SK-N-SH treated with all-trans-retinoic acid at 6 μM for 48 hours (cell line): ENCODE data around the gene RBMS3.

ENCODE experiments used
- ATAC-seq: fragments of 200-7000 bp; cut with Tn5 transposase; 3 replicates; pipeline ENCODE4 v1.9.1; 2020; ENCODE audit warnings: mild to moderate bottlenecking, moderate library complexity
- ARNTL ChIP-seq: fragments of 450-650 bp; formaldehyde crosslinking; IDR thresholded peaks from 2 replicates; pipeline ENCODE4 v1.5.0; 2020; ENCODE audit warnings: low read depth, mild to moderate bottlenecking, moderate library complexity, borderline replicate concordance
- BACH2 ChIP-seq: fragments of 250-450 bp; sonication (Bioruptor Pico); IDR thresholded peaks from 2 replicates; pipeline ENCODE4 v1.9.0; 2021; ENCODE audit warnings: mild to moderate bottlenecking, borderline replicate concordance
- CSDC2 ChIP-seq: fragments of 250-450 bp; sonication (Bioruptor Pico); IDR thresholded peaks from 2 replicates; pipeline ENCODE4 v1.5.0; 2020; ENCODE audit warnings: mild to moderate bottlenecking, moderate library complexity
- ESRRG ChIP-seq: fragments of 250-450 bp; sonication (Bioruptor Pico); IDR thresholded peaks from 2 replicates; pipeline ENCODE4 v1.6.1; 2021; ENCODE audit warnings: mild to moderate bottlenecking
- GLIS3 ChIP-seq: fragments of 250-450 bp; sonication (Bioruptor Pico); IDR thresholded peaks from 2 replicates; pipeline ENCODE4 v1.5.0; 2020; ENCODE audit warnings: mild to moderate bottlenecking, moderate library complexity
- ISL1 ChIP-seq: fragments of 250-450 bp; sonication (Bioruptor Pico); IDR thresholded peaks from 2 replicates; pipeline ENCODE4 v2.1.2; 2022; ENCODE audit warnings: mild to moderate bottlenecking, moderate library complexity
- OSR1 ChIP-seq: fragments of 250-450 bp; sonication (Bioruptor Pico); IDR thresholded peaks from 2 replicates; pipeline ENCODE4 v1.8.0; 2022; ENCODE audit warnings: moderate library complexity, mild to moderate bottlenecking, inconsistent platforms
- PPARA ChIP-seq: fragments of 250-450 bp; sonication (Bioruptor Pico); IDR thresholded peaks from 2 replicates; pipeline ENCODE4 v1.5.0; 2020; ENCODE audit warnings: mild to moderate bottlenecking, borderline replicate concordance
- RARB ChIP-seq: fragments of 250-450 bp; sonication (Bioruptor Pico); IDR thresholded peaks from 2 replicates; pipeline ENCODE4 v1.8.0; 2021; ENCODE audit warnings: mild to moderate bottlenecking, moderate library complexity
- SNAI2 ChIP-seq: fragments of 250-450 bp; sonication (Bioruptor Pico); IDR thresholded peaks from 2 replicates; pipeline ENCODE4 v1.5.0; 2020; ENCODE audit warnings: mild to moderate bottlenecking, moderate library complexity
- TCF4 ChIP-seq: fragments of 250-450 bp; sonication (Bioruptor Pico); IDR thresholded peaks from 2 replicates; pipeline ENCODE4 v1.8.0; 2021; ENCODE audit warnings: mild to moderate bottlenecking, moderate library complexity, borderline replicate concordance
- TOX ChIP-seq: fragments of 250-450 bp; sonication (Bioruptor Pico); IDR thresholded peaks from 2 replicates; pipeline ENCODE4 v1.8.0; 2021; ENCODE audit warnings: mild to moderate bottlenecking, moderate library complexity, borderline replicate concordance
- ZC3H10 ChIP-seq: fragments of 250-450 bp; sonication (Bioruptor Pico); IDR thresholded peaks from 2 replicates; pipeline ENCODE4 v1.5.1; 2021; ENCODE audit warnings: mild to moderate bottlenecking, moderate library complexity
- ZFP3 ChIP-seq: fragments of 250-450 bp; sonication (Bioruptor Pico); IDR thresholded peaks from 2 replicates; pipeline ENCODE4 v1.5.0; 2020; ENCODE audit warnings: mild to moderate bottlenecking, moderate library complexity
- ZFP30 ChIP-seq: fragments of 450-650 bp; formaldehyde crosslinking; IDR thresholded peaks from 2 replicates; pipeline ENCODE4 v1.5.0; 2022; ENCODE audit warnings: mild to moderate bottlenecking, moderate library complexity
- ZNF565 ChIP-seq: fragments of 450-650 bp; formaldehyde crosslinking; conservative IDR thresholded peaks from 2 replicates; pipeline ENCODE4 v1.5.0; 2020; ENCODE audit warnings: low read depth, mild to moderate bottlenecking, moderate library complexity
- ZNF70 ChIP-seq: fragments of 450-650 bp; formaldehyde crosslinking; IDR thresholded peaks from 2 replicates; pipeline ENCODE4 v1.5.0; 2020; ENCODE audit warnings: mild to moderate bottlenecking, moderate library complexity
- ZNF8 ChIP-seq: fragments of 450-650 bp; formaldehyde crosslinking; IDR thresholded peaks from 2 replicates; pipeline ENCODE4 v1.5.0; 2020; ENCODE audit warnings: mild to moderate bottlenecking, moderate library complexity
- TF ChIP-seq, protein P1 (sequence below): fragments of 250-450 bp; sonication (Bioruptor Pico); IDR thresholded peaks from 2 replicates; pipeline ENCODE4 v1.5.1; 2020; ENCODE audit warnings: low read depth, mild to moderate bottlenecking, moderate library complexity
- TF ChIP-seq, protein P2 (sequence below): fragments of 250-450 bp; sonication (Bioruptor Pico); IDR thresholded peaks from 2 replicates; pipeline ENCODE4 v1.8.0; 2021; ENCODE audit warnings: low read depth, mild to moderate bottlenecking, moderate library complexity, borderline replicate concordance
- TF ChIP-seq, protein P3 (sequence below): fragments of 250-450 bp; sonication (Bioruptor Pico); IDR thresholded peaks from 2 replicates; pipeline ENCODE4 v1.5.0; 2020; ENCODE audit warnings: mild to moderate bottlenecking, moderate library complexity
- TF ChIP-seq, protein P4 (sequence below): fragments of 250-450 bp; sonication (Bioruptor Pico); IDR thresholded peaks from 2 replicates; pipeline ENCODE4 v1.8.0; 2020; ENCODE audit warnings: mild to moderate bottlenecking, moderate library complexity, borderline replicate concordance
- TF ChIP-seq, protein P5 (sequence below): fragments of 250-450 bp; sonication (Bioruptor Pico); IDR thresholded peaks from 2 replicates; pipeline ENCODE4 v1.5.1; 2021; ENCODE audit warnings: mild to moderate bottlenecking, moderate library complexity

The RBMS3 gene

DNA sequence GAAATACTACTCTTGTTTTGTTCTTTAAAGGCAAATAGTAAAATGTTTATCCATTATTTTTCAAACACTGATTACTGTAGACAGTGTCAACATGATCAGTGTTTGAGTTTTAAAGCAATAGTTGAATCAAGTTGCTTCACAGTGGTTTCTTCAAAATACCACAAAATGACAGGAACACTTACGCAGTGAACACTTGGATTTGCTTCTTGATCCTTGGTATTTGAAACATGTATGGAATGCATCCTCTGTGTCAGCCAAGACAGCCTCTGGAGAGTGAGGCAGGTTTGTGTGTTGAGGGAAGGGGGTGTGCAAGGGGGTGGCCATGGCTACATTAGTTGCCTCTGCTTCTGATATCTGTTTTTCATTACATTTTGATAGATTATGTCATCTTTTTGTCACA lies 413.0 kb downstream of the RBMS3 start (continued):
- TF ChIP-seq ZFP30 (no peak), RARB (CRISPR knock-in tag) (no peak), CSDC2 (no peak)
- TF ChIP-seq, protein P1, sequence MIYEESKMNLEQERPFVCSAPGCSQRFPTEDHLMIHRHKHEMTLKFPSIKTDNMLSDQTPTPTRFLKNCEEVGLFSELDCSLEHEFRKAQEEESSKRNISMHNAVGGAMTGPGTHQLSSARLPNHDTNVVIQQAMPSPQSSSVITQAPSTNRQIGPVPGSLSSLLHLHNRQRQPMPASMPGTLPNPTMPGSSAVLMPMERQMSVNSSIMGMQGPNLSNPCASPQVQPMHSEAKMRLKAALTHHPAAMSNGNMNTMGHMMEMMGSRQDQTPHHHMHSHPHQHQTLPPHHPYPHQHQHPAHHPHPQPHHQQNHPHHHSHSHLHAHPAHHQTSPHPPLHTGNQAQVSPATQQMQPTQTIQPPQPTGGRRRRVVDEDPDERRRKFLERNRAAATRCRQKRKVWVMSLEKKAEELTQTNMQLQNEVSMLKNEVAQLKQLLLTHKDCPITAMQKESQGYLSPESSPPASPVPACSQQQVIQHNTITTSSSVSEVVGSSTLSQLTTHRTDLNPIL (CRISPR knock-in tag) = peak; percentile 86

DNA sequence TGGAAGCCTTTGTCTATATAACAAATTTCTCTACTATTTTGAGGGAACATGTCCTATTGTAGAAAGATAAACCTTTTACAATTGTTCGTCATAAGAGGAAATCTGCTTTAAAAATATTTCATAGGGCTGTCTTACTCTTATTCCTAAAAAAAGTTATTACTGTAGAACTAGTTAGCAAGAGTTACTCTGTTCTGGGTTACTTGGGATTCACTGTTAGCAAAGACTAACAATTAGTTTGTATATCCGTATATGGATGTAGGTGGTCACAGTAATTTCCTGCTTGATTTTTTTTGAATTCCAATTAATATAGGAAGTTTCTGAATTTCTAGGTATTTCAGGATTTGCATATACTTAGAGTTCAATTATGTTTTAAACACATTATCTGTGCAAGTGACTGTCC lies 413.5 kb downstream of the RBMS3 start:
- TF ChIP-seq ARNTL (CRISPR knock-in tag) (no peak), ISL1 (CRISPR knock-in tag) (no peak), ZFP3 (no peak), ZNF565 (CRISPR knock-in tag) (no peak), TOX (CRISPR knock-in tag) (no peak), TCF4 (CRISPR knock-in tag) (no peak)
- TF ChIP-seq, protein P2, sequence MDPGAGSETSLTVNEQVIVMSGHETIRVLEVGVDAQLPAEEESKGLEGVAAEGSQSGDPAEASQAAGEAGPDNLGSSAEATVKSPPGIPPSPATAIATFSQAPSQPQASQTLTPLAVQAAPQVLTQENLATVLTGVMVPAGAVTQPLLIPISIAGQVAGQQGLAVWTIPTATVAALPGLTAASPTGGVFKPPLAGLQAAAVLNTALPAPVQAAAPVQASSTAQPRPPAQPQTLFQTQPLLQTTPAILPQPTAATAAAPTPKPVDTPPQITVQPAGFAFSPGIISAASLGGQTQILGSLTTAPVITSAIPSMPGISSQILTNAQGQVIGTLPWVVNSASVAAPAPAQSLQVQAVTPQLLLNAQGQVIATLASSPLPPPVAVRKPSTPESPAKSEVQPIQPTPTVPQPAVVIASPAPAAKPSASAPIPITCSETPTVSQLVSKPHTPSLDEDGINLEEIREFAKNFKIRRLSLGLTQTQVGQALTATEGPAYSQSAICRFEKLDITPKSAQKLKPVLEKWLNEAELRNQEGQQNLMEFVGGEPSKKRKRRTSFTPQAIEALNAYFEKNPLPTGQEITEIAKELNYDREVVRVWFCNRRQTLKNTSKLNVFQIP (CRISPR knock-in tag) = no peak
- ATAC-seq = peak; percentile 36

DNA sequence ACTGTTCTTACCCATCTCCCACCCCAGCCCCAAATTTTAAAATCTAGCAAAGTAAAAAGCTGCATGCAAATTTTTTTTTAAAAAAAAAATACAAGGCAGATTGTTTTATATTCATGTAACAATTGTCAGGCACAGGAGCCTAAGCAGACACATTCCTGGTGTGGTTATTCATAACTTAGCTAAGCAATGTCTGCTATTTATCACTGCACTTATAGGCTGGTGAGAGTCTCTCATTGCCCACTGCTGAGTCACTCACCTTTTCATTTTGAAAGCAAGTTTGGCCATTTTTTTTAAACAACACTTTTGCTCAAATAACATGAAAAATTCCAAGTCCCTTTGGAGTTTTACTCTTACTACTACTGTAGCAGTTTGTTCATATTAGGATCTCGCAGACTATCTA lies 413.9 kb downstream of the RBMS3 start:
- TF ChIP-seq ZNF70 (CRISPR knock-in tag) (no peak), ZFP30 (no peak), ESRRG (CRISPR knock-in tag) (no peak), GLIS3 (CRISPR knock-in tag) (peak; percentile 73; the same call in 1 of the 2 replicates), ZNF8 (CRISPR knock-in tag) (no peak), SNAI2 (CRISPR knock-in tag) (no peak; the same call in 1 of the 2 replicates), ZFP3 (no peak), TCF4 (CRISPR knock-in tag) (peak; percentile 74), CSDC2 (no peak), ARNTL (CRISPR knock-in tag) (no peak), ZNF565 (CRISPR knock-in tag) (no peak), OSR1 (no peak), PPARA (CRISPR knock-in tag) (no peak), ZC3H10 (peak; percentile 92), RARB (CRISPR knock-in tag) (peak; percentile 85; the same call in 1 of the 2 replicates), BACH2 (CRISPR knock-in tag) (no peak), TOX (CRISPR knock-in tag) (peak; percentile 92), ISL1 (CRISPR knock-in tag) (peak; percentile 99)
- TF ChIP-seq, protein P3, sequence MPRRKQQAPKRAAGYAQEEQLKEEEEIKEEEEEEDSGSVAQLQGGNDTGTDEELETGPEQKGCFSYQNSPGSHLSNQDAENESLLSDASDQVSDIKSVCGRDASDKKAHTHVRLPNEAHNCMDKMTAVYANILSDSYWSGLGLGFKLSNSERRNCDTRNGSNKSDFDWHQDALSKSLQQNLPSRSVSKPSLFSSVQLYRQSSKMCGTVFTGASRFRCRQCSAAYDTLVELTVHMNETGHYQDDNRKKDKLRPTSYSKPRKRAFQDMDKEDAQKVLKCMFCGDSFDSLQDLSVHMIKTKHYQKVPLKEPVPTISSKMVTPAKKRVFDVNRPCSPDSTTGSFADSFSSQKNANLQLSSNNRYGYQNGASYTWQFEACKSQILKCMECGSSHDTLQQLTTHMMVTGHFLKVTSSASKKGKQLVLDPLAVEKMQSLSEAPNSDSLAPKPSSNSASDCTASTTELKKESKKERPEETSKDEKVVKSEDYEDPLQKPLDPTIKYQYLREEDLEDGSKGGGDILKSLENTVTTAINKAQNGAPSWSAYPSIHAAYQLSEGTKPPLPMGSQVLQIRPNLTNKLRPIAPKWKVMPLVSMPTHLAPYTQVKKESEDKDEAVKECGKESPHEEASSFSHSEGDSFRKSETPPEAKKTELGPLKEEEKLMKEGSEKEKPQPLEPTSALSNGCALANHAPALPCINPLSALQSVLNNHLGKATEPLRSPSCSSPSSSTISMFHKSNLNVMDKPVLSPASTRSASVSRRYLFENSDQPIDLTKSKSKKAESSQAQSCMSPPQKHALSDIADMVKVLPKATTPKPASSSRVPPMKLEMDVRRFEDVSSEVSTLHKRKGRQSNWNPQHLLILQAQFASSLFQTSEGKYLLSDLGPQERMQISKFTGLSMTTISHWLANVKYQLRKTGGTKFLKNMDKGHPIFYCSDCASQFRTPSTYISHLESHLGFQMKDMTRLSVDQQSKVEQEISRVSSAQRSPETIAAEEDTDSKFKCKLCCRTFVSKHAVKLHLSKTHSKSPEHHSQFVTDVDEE (CRISPR knock-in tag) = no peak
- TF ChIP-seq, protein P4, sequence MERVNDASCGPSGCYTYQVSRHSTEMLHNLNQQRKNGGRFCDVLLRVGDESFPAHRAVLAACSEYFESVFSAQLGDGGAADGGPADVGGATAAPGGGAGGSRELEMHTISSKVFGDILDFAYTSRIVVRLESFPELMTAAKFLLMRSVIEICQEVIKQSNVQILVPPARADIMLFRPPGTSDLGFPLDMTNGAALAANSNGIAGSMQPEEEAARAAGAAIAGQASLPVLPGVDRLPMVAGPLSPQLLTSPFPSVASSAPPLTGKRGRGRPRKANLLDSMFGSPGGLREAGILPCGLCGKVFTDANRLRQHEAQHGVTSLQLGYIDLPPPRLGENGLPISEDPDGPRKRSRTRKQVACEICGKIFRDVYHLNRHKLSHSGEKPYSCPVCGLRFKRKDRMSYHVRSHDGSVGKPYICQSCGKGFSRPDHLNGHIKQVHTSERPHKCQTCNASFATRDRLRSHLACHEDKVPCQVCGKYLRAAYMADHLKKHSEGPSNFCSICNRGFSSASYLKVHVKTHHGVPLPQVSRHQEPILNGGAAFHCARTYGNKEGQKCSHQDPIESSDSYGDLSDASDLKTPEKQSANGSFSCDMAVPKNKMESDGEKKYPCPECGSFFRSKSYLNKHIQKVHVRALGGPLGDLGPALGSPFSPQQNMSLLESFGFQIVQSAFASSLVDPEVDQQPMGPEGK = peak; percentile 87
- TF ChIP-seq, protein P1 (CRISPR knock-in tag) = peak; percentile 90
- TF ChIP-seq, protein P2 (CRISPR knock-in tag) = no peak
- TF ChIP-seq, protein P5, sequence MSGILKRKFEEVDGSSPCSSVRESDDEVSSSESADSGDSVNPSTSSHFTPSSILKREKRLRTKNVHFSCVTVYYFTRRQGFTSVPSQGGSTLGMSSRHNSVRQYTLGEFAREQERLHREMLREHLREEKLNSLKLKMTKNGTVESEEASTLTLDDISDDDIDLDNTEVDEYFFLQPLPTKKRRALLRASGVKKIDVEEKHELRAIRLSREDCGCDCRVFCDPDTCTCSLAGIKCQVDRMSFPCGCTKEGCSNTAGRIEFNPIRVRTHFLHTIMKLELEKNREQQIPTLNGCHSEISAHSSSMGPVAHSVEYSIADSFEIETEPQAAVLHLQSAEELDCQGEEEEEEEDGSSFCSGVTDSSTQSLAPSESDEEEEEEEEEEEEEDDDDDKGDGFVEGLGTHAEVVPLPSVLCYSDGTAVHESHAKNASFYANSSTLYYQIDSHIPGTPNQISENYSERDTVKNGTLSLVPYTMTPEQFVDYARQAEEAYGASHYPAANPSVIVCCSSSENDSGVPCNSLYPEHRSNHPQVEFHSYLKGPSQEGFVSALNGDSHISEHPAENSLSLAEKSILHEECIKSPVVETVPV = peak; percentile 69; the same call in 1 of the 2 replicates
- ATAC-seq = peak; percentile 94
